DOHH2 (cell line): ENCODE results near the gene UBE2A.

Experiments used
- EZH2phosphoT487 ChIP-seq: fragments of 200-600 bp; sonication (generic); IDR thresholded peaks from 2 replicates; pipeline ENCODE4 v1.6.1; 2017; ENCODE audit warnings: borderline replicate concordance, mild to moderate bottlenecking, antibody characterized with exemption, low read length, moderate library complexity, mixed read lengths
- TF ChIP-seq, protein P1 (sequence below): fragments of 200-600 bp; sonication (generic); IDR thresholded peaks from one replicate; pipeline ENCODE4 v1.5.1; 2014; ENCODE audit warnings: antibody characterized with exemption, mild to moderate bottlenecking, low read depth, low read length; ENCODE audit not compliant: poor library complexity, severe bottlenecking

GRCh38 chrX:119625843-119626242, 51.5 kb downstream of the UBE2A start:
- TF ChIP-seq, protein P1, sequence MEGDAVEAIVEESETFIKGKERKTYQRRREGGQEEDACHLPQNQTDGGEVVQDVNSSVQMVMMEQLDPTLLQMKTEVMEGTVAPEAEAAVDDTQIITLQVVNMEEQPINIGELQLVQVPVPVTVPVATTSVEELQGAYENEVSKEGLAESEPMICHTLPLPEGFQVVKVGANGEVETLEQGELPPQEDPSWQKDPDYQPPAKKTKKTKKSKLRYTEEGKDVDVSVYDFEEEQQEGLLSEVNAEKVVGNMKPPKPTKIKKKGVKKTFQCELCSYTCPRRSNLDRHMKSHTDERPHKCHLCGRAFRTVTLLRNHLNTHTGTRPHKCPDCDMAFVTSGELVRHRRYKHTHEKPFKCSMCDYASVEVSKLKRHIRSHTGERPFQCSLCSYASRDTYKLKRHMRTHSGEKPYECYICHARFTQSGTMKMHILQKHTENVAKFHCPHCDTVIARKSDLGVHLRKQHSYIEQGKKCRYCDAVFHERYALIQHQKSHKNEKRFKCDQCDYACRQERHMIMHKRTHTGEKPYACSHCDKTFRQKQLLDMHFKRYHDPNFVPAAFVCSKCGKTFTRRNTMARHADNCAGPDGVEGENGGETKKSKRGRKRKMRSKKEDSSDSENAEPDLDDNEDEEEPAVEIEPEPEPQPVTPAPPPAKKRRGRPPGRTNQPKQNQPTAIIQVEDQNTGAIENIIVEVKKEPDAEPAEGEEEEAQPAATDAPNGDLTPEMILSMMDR: no peak
- TF ChIP-seq EZH2phosphoT487: no peak
